SKM-1 (cell line): Measurements from ENCODE around the gene UBE2D2.
A peak's percentile ranks its signal among the peaks of the same experiment; 100 is the strongest.
"Not testable (repeated sequence)": the region's sequence is repeated elsewhere in the genome, so short reads cannot be mapped to it uniquely, and the experiment has no call there.

Source experiments
- DNase-seq: peaks from one replicate; lab custom pipeline; 2025; ENCODE audit not compliant: unreplicated experiment; lab: John Stamatoyannopoulos, UW

Gene UBE2D2

GRCh38 chr5:139578325-139578724 lies 17.2 kb downstream of the UBE2D2 start:
- no peak for DNase-seq

GRCh38 chr5:139582181-139582580 lies 21.0 kb downstream of the UBE2D2 start:
- not testable (repeated sequence) for DNase-seq

DNA sequence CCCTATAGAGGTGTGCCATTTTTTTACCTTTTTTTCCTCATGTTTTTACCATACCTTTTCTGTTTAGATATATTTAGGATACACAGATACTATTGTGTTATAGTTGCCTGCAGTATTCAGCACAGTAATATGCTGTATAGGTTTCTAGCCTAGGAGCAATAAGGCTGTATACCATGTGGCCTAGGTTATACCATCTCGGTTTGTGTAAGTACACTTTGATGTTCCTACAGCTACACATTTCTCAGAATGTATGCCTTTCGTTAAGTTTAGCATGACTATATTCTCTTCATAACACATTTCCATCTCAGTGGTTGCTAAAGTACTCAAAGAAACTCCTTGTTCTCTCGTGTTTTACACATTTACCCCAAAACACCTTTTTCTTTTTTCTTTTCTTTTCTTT lies 23.0 kb downstream of the UBE2D2 start:
- no peak for DNase-seq

GRCh38 chr5:139588116-139588515 lies 27.0 kb downstream of the UBE2D2 start:
- not testable (repeated sequence) for DNase-seq

DNA sequence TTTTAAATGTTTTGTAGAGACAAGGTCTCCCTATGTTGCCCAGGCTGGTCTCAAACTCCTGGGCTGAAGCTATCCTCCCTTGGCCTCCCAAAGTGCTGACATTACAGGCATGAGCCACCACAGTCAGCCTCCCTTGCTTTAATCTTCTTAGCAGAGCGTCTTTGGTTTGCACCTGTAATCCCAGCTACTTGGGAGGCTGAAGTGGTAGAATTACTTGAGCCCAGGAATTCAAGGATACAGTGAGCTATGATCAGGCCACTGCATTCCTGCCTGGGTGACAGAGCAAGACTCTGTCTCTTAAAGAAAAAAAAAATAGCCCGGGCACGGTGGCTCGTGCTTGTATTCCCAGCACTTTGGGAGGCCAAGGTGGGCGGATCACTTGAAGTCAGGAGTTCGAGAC lies 27.8 kb downstream of the UBE2D2 start:
- no peak for DNase-seq

DNA sequence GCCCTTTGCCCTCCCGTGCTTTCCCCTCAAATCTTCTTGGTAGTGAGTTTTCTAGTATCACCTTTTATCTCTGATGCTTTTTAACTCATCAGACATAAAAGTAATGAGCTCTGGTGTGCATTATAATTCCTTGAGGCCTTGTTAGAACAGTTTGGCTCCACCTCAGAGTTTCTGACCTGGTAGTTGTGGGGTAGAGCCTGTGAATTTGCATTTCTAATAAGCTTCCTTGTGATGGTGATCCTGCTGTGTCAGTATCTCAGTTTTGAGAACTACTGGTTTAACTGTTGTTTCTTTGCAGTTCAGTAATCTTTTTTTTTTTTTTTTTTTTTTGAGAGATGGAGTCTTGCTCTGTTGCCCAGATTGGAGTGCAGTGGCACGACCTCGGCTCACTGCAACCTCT lies 31.1 kb downstream of the UBE2D2 start:
- DNase-seq: no peak

DNA sequence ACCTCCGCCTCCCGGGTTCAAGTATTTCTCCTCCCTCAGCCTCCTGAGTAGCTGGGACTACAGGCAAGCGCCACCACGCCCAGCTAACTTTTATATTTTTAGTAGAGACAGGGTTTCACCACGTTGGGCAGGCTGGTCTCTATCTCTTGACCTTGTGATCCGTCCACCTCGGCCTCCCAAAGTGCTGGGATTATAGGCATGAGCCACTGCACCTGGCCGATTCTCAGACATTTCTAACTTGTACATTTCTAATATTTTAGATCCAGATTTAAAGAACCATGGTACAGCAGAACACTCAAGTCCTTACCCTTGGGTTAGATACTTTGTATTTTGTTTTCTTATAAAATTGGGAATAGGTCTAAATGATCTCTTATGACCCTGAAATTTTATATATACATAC lies 31.9 kb downstream of the UBE2D2 start:
- DNase-seq: not testable (repeated sequence)

DNA sequence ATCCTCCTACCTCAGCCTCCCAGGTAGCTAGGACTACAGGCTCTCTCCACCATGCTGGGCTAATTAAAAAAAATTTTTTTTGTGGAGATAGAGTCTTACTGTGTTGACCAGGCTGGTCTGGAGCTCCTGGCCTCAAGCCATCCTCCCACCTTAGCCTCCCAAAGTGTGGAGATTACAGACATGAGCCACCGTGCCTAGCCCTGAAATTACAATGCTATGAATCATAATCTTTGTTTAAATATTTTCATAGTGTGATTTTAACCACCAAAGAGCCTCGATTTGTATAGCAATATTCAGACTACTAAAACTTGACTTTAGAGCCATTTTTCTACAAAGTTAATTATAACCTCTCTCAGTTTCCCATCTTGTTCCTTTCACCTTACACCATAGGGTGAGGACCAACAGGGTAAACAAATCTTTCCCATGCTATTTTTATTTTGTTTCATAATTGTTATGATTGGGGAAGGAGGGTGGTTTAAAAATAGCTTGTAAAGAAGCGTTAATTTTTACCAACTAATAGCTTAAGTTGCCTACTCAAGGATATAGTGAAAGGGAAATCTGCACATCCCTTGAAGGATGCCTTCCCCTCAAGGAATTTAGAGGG lies 32.7 kb downstream of the UBE2D2 start:
- no peak for DNase-seq

DNA sequence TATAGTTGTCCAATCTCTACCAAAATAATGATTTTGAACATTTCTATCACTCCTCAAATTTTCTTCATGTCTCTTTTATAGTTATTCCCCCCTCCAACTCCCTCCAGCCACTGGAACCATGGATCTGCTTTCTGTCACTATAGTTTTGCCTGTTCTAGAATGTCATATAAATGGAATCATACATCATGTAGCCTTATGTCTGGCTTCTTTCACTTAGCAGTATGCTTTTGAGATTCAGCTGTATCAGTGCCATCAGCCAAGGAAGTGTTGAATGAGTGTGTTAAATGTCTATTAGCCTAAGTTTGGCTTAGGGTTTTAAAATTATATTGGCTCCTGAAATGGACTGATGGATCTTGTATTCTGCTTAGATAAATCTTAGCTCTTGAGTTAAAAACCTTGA lies 36.0 kb downstream of the UBE2D2 start:
- no peak for DNase-seq

GRCh38 chr5:139598601-139598965 lies 37.4 kb downstream of the UBE2D2 start:
- not testable (repeated sequence) for DNase-seq

GRCh38 chr5:139600336-139600949 lies 39.3 kb downstream of the UBE2D2 start:
- DNase-seq: no peak

DNA sequence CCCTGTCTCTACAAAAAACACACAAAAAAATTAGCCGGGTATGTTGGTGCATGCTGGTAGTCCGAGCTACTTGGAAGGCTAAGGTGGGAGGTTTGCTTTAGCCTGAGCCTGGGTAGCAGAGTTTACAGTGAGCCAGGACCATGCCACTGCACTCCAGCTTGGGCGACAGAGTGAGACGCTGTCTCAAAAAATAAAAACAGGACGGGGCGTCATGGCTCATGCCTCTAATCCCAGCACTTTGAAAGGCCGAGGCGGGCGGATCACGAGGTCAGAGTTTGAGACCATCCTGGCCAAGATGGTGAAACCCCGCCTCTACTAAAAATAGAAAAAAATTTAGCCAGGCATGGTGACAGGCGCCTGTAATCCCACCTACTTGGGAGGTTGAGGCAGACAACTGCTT lies 40.3 kb downstream of the UBE2D2 start:
- DNase-seq: no peak

DNA sequence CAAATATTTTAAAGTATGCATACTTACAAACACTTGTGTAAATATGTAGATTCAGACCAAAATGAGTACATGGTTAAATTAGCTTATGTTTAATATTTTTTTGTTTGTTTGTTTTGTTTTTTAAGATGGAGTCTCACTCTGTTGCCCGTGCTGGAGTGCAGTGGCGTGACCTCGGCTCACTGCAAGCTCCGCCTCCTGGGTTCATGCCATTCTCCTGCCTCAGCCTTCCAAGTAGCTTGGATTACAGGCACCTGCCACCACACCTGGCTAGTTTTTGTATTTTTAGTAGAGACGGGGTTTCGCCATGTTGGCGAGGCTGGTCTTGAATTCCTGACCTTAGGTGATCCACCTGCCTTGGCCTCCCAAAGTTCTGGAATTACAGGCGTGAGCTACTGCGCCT lies 40.8 kb downstream of the UBE2D2 start:
- not testable (repeated sequence) for DNase-seq

DNA sequence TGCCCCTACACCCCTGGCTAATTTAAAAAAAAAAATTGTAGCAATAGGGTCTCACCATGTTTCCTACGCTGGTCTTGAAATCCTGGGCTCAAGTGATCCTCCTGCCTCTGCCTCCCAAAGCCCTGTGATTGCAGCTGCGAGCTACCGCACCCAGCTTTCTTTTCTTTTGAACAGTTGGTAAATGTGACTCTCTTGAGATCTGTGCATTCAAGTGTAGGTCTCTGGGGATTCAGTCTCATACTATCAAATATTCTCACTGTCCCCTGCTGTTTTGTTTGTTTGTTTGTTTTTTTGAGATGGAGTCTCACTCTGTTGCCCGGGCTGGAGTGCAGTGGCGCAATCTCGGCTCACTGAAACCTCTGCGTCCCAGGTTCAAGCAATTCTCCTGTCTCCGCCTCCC lies 44.7 kb downstream of the UBE2D2 start:
- no peak for DNase-seq

DNA sequence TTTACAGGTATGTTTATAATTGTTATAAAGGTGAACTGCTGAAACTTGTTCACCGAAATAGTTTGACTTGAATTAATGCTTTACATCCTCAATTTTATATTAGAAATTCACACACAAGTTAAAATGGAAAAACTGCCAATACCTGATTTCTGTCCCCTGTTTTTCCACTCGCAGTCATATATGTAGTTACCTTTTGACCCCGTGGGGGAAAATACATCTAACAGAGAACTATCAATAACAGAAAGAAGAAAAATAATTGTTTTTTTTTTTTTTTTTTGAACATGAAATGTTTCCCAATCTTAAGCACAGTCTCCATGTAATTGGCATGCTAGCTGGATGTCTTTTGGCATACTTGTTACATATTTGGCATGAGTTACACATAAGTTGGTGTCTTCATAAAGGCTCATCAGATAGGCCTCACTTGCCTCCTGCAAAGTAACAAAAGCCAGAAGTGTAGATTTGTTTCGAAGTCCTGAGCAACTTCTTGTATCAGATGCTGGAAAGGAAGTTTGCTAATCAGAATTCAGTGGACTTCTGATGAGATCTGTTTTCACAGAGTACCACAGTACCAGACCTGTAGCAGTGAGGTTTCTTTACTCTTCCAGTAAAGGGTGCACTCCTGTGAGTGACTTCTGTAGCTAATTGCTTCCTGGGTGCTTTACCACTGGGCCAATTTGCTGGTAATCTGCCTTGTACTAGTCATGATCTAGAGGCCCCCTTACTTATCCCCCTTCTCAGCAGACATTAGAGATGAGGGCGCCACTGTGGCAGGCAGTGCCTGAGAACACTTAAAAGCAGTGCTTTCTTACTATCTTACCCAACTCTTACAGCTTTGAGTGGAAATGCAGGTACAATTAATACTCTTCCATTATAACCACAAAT lies 50.8 kb downstream of the UBE2D2 start:
- no peak for DNase-seq

DNA sequence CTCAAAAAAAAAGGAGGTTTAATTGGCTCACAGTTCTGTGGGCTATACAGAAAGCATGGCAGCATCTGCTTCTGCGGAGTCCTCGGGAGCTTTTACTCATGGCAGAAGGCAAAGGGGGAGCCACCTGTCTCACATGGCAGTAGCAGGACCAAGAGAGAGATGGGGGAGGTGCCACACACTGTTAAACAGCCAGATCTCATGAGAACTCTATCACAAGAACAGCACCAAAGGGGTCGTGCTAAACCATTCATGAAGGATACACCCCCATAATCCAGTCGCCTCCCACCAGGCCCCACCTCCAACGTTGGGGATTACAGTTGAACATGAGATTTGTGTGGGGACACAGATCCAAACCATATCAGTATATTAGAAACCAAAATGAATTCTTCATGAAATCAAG lies 58.7 kb downstream of the UBE2D2 start:
- no peak for DNase-seq

- DNase-seq: not testable (repeated sequence)
Measured at GRCh38 chr5:139625398-139625797, 64.3 kb downstream of the UBE2D2 start.

DNA sequence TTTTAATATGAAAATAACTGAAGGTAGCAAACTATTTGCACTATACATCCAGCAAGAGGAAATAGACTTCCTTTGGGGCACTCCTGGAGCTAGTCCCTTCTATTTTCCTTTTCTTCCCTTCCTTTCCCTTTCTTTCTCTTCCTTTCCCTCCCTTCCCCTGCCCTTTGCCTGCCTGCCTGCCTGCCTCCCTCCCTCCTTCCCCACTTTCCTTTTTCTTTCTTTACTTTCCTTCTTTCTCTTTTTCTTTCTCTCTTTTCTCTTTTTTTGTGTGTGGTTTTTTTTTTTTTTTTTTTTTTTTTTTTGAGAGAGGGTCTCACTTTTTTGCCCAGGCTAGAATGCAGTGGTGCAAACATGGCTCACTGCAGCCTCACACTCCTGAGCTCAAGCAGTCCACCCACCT lies 69.7 kb downstream of the UBE2D2 start:
- no peak for DNase-seq

DNA sequence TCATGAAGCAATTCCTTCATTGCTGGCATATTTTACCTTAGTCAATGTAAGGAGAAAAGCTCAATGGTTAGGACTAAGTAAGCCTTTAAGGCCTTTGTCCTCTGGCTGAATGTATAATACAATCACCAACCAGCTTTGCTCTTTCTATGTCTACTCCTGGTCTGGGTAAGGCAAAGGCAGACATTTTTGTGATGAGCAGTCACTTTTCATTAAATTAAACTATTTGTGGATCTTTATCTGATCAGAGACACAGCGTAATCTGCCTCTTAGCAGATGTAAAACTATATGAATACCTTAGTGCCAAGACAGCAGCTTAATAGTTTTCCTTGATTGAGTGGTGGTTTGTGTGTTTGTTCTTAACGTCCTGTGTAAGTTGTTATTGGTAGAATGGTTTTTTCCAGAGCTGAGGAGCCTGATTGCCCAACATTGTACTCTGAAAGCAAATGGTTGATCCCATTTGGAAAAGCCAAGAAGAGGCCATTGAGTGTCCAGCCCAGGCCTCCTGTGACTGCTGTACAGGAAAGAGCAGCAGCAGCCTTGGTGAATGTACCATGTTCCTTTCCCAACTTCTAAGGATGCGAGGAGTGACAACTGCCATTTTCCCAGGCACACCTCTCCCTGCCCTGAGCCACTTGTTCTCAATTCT lies 70.5 kb downstream of the UBE2D2 start:
- DNase-seq: no peak

- peak; percentile 74 for DNase-seq
Measured at GRCh38 chr5:139633295-139634027, 72.3 kb downstream of the UBE2D2 start.

GRCh38 chr5:139634028-139634325 lies 72.8 kb downstream of the UBE2D2 start:
- no peak for DNase-seq
